DND-41 (cell line): ENCODE data around the gene SFXN5.
A peak's percentile ranks its signal among the peaks of the same experiment; 100 is the strongest.

Experiments
- ATAC-seq: fragments of 200-7000 bp; cut with Tn5 transposase; 3 replicates; pipeline ENCODE4 v1.9.1; 2021; ENCODE audit warnings: low read depth; ENCODE audit not compliant: insufficient read depth
- DNase-seq: peaks from one replicate; pipeline ENCODE4 v3.0.0-alpha.2; 2020
- H2AFZ ChIP-seq: 2 replicates; pipeline ENCODE4 v1.6.0; 2012; ENCODE audit warnings: low read depth, low read length
- H3K27ac ChIP-seq: 2 replicates; pipeline ENCODE4 v1.5.1; 2012; ENCODE audit warnings: low read length, inconsistent platforms
- H3K27me3 ChIP-seq: fragments of 200-600 bp; sonication (generic); 2 replicates; pipeline ENCODE4 v1.6.0; 2012; ENCODE audit warnings: low read length, mild to moderate bottlenecking, inconsistent platforms; ENCODE audit not compliant: insufficient read depth, poor library complexity
- H3K36me3 ChIP-seq: 2 replicates; pipeline ENCODE4 v1.5.1; 2012; ENCODE audit warnings: low read length, inconsistent platforms; ENCODE audit not compliant: insufficient read depth
- H3K4me1 ChIP-seq: 2 replicates; pipeline ENCODE4 v1.5.1; 2012; ENCODE audit warnings: mild to moderate bottlenecking, low read length; ENCODE audit not compliant: insufficient read depth
- H3K4me2 ChIP-seq: 2 replicates; pipeline ENCODE4 v1.6.0; 2012; ENCODE audit warnings: mild to moderate bottlenecking, moderate library complexity, low read length, inconsistent platforms; ENCODE audit not compliant: insufficient read depth
- H3K4me3 ChIP-seq, 2 experiments: fragments of 200-600 bp in 1 of 2; shearing (Covaris generic) in 1 of 2; 2 replicates each; pipeline ENCODE4 v1.5.1; 2012 to 2016; ENCODE audit warnings: inconsistent platforms in 2 of 2, low read length in 2 of 2, mild to moderate bottlenecking in 2 of 2, low read depth in 1 of 2, moderate library complexity in 1 of 2
- H3K79me2 ChIP-seq: 2 replicates; pipeline ENCODE4 v1.6.0; 2012; ENCODE audit warnings: low read length, inconsistent platforms; ENCODE audit not compliant: insufficient read depth
- H3K9ac ChIP-seq: 2 replicates; pipeline ENCODE4 v1.6.0; 2012; ENCODE audit warnings: low read depth, mild to moderate bottlenecking, inconsistent platforms, low read length, moderate library complexity
- H3K9me3 ChIP-seq: 2 replicates; pipeline ENCODE4 v1.5.1; 2012; ENCODE audit warnings: low read length, moderate library complexity, mild to moderate bottlenecking, inconsistent platforms; ENCODE audit not compliant: insufficient read depth, severe bottlenecking
- H4K20me1 ChIP-seq: 2 replicates; pipeline ENCODE4 v1.6.0; 2012; ENCODE audit warnings: low read length; ENCODE audit not compliant: insufficient read depth
- CTCF ChIP-seq: IDR thresholded peaks from 2 replicates; pipeline ENCODE4 v1.5.1; 2012; ENCODE audit warnings: borderline replicate concordance, low read length, moderate library complexity, mild to moderate bottlenecking; ENCODE audit not compliant: poor library complexity, severe bottlenecking; ENCODE audit errors: extremely low read depth
- EZH2 ChIP-seq: IDR thresholded peaks from 3 replicates; pipeline ENCODE4 v1.6.1; 2012; ENCODE audit warnings: borderline replicate concordance, low read depth, mild to moderate bottlenecking, moderate library complexity, low read length, inconsistent platforms; ENCODE audit not compliant: severe bottlenecking

The SFXN5 gene

GRCh38 chr2:73004466-73004865 is 67.0 kb downstream of the SFXN5 start:
- TF ChIP-seq EZH2: no peak
- no peak for TF ChIP-seq CTCF
- ATAC-seq: no peak

DNA sequence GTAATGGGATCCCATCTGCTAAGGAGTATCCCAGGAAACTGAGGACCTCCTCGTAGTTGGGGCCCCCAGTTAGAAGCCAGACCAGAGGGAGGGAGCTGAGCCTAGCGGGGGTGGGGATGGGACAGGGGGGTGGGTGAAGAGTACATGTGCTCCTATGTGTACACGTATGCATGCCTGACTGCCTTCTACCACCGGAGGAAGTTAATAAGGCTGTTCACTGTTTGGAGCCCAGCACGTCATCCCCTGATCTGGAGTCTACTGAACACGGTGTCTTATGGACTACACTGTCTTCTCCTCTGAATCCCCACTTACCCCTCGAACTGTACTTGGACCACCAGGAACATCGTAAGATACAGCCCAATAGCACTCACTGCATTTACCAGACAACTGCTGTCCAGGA is 68.5 kb downstream of the SFXN5 start:
- H3K4me1 ChIP-seq: no peaks in the 10 kb centered on the region
- H3K4me2 ChIP-seq: no peak overlapping the region
- ATAC-seq (no peak), DNase-seq (no peak)
- no peak overlapping the region for H2AFZ ChIP-seq
- no peak overlapping the region for H3K27ac ChIP-seq
- no peaks in the 10 kb centered on the region for H3K36me3 ChIP-seq
- H3K27me3 ChIP-seq: no peaks in the 10 kb centered on the region
- H3K9ac ChIP-seq: no peak overlapping the region
- no peak overlapping the region for H3K4me3 ChIP-seq
- no peaks in the 10 kb centered on the region for H4K20me1 ChIP-seq
- H3K79me2 ChIP-seq: no peaks in the 10 kb centered on the region
- TF ChIP-seq CTCF: no peak
- TF ChIP-seq EZH2: no peak
- H3K9me3 ChIP-seq: no peaks in the 10 kb centered on the region

More at GRCh38 chr2:73004466-73004865, 67.0 kb downstream of the SFXN5 start:
- H3K4me3 ChIP-seq: no peak overlapping the region
- H3K4me2 ChIP-seq: no peak overlapping the region
- no peaks in the 10 kb centered on the region for H3K27me3 ChIP-seq
- peaks cover 1% of the 10 kb centered on the region; the same call in 1 of the 2 replicates for H4K20me1 ChIP-seq
- H2AFZ ChIP-seq: no peak overlapping the region
- peak; percentile 1 for DNase-seq
- no peaks in the 10 kb centered on the region for H3K9me3 ChIP-seq
- H3K4me1 ChIP-seq: no peaks in the 10 kb centered on the region
- no peaks in the 10 kb centered on the region for H3K79me2 ChIP-seq
- no peak overlapping the region for H3K27ac ChIP-seq
- no peak overlapping the region for H3K9ac ChIP-seq
- 0 out of 2 replicates have a peak, but pooled peaks cover 3% of the 10 kb centered on the region for H3K36me3 ChIP-seq

- Histone ChIP-seq H4K20me1 (no peaks in the 10 kb centered on the region), H3K9me3 (no peaks in the 10 kb centered on the region), H2AFZ (no peak overlapping the region), H3K4me1 (no peaks in the 10 kb centered on the region), H3K27ac (no peak overlapping the region), H3K9ac (no peak overlapping the region), H3K36me3 (no peaks in the 10 kb centered on the region), H3K4me2 (no peak overlapping the region), H3K79me2 (no peaks in the 10 kb centered on the region), H3K27me3 (no peaks in the 10 kb centered on the region), H3K4me3 (no peak overlapping the region)
- no peak for TF ChIP-seq CTCF
- no peak for TF ChIP-seq EZH2
- no peak for ATAC-seq
- DNase-seq: no peak
Observed at GRCh38 chr2:73000808-73001570, 70.5 kb downstream of the SFXN5 start.
